Measurements from ENCODE around the gene RFTN1. TPM values are rescaled to one million over a fixed set of nuclear protein-coding genes. Genes with fewer than 3 reads are reported as not detected.

RFTN1 gene
- total RNA-seq, 2 experiments from 2014 or later = 111 to 114 TPM

DNA sequence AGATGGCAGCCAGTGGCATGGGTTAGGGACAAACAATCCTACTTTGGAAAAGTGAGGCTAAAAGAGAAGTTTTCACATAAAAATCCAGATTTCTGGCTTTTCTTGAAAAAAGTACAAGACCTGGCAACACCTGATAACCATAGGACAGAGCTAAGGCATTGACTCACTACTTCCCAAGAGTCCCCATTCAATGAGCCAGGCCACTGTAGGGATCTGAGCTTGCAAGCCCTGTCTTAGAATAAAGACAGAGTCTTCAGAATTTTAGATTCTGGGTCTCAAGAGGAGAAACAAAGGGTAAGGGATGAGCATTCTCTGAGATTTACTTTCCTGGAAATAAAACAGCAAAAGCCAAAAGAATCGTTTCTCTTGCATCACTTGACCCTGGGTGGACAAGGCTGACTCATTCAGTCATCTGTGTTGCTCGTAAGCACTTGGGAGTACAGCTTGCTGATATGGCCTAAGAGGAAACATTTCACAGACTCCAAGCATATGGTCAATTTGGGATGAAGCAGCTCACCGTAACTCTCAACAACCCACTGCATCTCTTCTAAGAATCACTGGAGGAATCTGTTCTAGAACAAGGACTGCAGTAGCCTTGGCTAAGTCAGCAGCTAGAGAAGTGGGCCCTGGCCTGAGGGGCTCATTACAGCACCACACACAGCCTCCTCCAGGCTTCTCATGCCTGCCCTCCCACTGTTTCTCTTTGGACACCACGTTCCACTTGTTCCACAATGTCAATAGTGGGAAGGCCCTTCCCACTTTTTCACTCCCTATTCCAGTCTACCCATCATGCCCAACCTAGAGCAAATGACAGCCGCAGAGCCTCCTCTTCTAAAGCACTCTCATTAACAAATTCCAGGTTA, 86.2 kb downstream of the RFTN1 start:
- POLR2A ChIA-PET = no interaction called here

DNA sequence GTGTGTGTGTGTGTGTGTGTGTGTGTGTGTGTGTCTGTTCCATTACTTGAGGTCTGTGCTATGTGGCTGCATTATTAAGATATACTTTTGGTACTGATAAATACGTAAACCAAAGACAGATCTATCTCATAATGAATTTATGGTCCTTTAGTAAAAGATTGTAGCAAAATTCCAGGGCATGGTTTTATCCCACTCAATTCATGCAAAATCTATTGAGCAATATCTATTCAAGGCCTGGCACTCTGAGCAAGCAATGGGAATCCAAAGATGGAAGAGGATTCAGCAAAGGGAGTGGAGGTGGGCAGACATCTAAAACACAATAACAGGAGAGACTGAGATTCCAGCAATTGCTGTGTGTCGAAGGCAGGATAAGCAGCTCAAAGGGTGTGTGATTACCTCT, 86.8 kb downstream of the RFTN1 start:
- POLR2A ChIA-PET = no interaction called here
- CTCF ChIA-PET = no interaction called here

More for the DNA sequence above, 86.2 kb downstream of the RFTN1 start:
- CTCF ChIA-PET = interaction anchor here (1.0 kb wide), 1 partner anchor 31 kb away, joined by 3 read pairs; no protein-coding TSS in a partner anchor

DNA sequence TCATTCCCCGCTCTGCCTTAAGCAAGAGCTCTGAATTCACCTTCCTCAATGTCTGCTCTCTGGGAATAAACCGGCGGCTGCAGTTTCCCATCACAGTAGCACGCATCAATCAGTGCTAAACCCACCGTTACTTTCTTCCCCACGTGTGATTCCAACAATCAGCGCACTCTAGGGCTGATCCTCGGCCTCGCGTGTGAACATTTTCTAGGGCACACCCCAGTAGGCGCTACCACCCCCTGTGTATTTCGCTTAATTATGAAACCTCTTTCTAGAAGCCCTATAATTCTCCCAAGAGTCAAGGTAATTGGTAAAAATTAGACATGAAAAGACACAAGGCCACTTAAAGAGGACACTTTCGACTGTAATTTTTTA, 87.5 kb downstream of the RFTN1 start:
- CTCF ChIA-PET = no interaction called here
- POLR2A ChIA-PET = no interaction called here

DNA sequence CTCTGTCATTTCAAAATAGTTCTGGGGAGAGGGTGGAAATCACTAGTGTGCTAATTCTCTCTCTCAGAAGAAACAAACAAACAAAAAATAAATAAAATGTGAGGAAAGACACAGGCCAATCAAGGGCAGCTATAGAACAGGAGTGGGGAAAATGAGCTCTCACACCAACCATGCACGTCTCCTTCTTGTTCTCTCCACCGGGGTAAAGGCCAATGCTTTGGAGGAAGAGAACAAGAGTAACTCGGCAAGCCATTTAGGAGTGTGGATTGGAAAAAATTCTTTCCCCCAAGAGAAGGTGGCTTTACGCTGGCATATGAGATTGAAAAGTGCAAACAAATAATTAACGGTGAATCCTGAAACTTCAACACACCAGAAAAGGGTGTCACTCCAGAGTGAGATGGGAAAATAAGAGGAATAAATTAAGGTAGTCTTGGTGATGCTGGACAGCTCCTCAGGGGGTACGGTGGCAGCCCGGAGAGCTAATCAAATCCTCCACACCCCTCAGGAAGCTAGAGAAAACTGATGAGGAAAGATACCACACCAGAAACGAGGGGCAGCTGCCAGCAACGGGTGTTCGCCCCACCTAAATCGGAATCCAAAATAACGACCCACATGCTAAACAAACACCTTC, 88.0 kb downstream of the RFTN1 start:
- ChIA-PET POLR2A (no interaction called here), CTCF (no interaction called here)

DNA sequence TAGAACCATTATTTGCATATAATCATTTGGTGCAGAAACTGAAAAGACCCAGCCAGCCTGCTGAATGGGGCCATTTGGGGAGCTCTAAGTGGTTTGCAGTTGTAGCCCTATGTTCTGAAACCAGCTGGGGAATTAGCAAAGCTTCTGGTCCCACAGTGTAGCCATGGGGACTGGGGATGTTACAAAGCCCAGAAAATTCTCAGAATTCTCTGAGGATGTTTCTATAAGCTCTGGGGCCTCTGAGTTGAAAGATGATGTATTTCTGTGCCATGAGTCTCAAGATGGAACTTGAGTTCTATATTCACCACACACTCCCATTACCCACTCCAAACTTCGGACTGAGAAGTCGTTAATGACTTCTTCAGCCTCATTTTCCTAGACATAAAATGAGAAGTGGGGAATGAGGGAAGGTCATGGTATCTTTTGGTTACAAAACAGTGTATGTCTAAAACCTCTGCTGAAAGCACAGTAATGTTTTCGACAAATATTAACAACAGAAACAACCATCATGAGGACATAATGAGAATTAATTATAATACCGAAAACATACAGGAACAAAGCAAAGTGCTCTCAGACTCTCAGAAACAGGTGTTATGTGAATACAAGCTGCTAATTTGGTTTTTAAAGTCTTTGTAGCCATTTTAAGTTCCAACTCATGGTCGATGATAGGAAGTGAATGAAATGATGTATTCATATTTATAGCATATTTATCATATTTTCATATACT, 89.4 kb downstream of the RFTN1 start:
- CTCF ChIA-PET = no interaction called here
- POLR2A ChIA-PET = no interaction called here

DNA sequence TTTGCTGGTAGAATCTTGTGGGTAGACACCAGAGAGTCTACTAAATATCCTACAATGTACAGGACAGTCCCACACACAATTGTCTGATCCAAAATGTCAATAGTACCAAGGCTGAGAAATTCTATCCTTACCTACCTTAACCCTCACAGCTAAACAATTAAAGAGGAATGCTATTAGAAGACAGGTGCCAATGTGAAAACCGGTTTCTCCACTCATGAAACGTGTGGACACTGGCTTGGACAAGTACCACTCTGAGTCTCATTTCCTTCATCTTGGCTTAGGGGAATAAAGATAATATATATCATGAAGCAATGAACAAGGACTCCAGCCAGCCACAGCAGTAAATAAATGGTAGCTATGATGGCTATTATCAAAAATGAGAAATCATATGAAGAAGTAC, 90.2 kb downstream of the RFTN1 start:
- CTCF ChIA-PET = no interaction called here

GRCh38 chr3:16419640-16420241, 93.8 kb downstream of the RFTN1 start:
- CTCF ChIA-PET = no interaction called here
- POLR2A ChIA-PET = no interaction called here

More for the DNA sequence above, 90.2 kb downstream of the RFTN1 start:
- POLR2A ChIA-PET = no interaction called here

- ChIA-PET POLR2A (no interaction called here), CTCF (no interaction called here)
Measured at GRCh38 chr3:16417945-16418739, 95.4 kb downstream of the RFTN1 start.

DNA sequence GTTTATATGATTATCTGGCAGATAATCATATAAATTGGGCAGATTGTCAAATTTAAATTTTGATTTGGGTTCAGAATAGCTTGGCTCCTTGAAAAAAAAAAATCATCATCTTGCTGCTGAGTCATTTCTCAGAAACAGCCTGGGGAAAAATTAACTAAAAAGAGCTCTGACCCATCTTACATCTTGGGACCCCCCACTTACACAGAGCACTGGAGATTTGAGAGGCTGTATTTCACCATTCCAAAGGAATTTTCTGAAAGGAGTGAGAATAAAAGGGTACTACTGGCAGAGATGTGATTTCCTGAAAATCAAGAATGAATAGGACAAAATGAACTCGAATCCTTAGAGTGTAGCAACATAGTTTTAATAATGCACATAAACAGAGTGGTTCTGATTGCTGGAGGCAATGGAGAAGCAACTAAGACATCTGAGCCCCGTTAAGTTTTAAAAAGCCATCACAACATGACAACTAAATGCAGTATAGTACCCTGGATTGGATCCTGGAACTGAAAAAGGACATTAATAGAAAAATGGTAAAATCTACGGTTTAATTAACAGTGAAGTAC, 97.5 kb downstream of the RFTN1 start:
- POLR2A ChIA-PET = no interaction called here
- CTCF ChIA-PET = no interaction called here

GRCh38 chr3:16413321-16413720, 100.2 kb downstream of the RFTN1 start:
- CTCF ChIA-PET = no interaction called here
- POLR2A ChIA-PET = no interaction called here

DNA sequence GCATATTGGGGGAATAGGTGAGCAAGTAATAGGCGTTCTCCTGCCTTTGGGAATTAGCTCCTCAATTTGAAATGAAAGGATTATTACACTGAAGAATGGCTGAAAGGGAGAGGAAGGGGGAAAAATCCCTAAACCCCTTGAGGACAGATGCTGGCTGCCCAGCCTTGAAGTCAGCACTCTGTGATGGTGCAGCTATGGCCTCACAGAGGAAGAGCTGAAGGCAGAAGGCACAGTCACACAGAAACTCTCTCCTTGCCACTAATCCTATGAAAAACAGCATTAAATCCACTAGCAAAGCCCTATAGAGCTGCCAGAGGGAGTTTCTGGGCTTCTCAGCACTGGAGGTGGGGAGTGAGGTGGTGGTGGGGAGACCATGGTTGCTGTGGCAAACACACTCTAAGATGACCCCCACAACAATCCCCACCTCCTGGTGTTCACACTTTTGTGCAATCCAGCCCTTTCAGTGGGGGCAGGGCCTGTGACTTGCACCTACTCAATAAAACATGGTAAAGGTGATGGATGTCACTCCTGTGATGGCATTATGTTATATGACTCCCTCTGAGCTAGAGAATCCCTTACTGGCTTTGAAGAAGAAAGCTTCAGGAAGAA, 101.2 kb downstream of the RFTN1 start:
- CTCF ChIA-PET = no interaction called here
- POLR2A ChIA-PET = no interaction called here

DNA sequence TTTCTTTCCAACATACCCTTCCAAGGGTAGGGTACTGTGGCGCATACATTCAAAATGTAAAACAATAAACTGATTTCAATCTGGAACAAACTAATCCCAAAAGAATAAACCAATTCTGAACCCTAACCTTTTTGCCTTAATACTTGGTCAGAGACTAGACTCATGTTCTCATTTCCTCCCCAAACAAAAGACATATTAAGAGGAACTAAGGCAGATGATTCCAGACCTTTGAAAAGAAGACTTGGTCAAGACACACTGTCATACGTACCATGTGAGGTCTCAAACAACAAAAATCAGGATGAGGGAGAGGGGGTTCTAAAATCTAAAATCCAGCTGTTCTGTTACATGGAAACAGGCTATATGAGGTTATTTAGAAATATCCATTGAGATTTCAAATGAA, 102.1 kb downstream of the RFTN1 start:
- CTCF ChIA-PET = no interaction called here

DNA sequence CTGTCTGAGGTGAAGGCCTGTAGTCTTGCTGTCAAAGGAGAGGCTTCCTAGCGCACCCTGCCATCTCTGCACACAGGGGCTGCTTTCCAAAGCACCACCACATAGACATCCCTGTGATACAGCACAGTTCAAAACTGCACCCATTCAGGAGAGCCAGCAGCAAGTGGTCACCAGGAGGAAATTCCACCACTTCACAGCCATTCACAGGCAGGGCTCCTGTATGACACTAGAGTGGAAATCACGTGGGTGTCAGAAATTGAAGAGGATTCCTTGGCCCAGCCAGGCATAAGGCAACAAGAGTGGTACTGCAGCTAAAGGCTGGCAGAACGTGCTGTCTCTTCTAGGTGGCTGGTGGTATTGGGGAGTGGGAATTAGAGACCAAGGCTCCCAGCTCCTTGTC, 102.8 kb downstream of the RFTN1 start:
- CTCF ChIA-PET = no interaction called here

More for the DNA sequence above, 102.1 kb downstream of the RFTN1 start:
- POLR2A ChIA-PET = no interaction called here

DNA sequence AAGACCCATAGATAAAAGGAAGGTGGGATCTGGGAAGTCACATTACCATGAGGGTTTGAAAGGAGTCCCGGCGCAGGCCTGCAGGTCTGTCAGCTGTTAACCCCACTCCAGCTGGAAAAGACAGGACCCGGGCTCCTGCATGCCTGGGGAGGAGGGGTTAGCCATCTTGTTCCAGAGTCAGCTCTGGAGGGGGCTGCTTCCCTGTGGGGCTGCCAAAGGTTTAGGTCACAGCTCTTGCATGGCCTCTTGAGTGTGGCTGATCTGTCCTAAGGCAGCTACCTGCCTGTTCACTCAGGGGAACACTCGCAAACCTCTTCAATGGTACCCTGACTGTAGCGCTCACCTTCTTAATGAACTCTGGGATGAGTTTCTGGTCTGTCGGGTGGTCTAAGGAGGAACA, 104.5 kb downstream of the RFTN1 start:
- CTCF ChIA-PET = no interaction called here
- POLR2A ChIA-PET = no interaction called here

More for the DNA sequence above, 102.8 kb downstream of the RFTN1 start:
- POLR2A ChIA-PET = no interaction called here

- ChIA-PET POLR2A (no interaction called here), CTCF (no interaction called here)
Measured at GRCh38 chr3:16407366-16407765, 106.1 kb downstream of the RFTN1 start.

GRCh38 chr3:16406579-16406978, 106.9 kb downstream of the RFTN1 start:
- CTCF ChIA-PET = no interaction called here
- POLR2A ChIA-PET = no interaction called here

DNA sequence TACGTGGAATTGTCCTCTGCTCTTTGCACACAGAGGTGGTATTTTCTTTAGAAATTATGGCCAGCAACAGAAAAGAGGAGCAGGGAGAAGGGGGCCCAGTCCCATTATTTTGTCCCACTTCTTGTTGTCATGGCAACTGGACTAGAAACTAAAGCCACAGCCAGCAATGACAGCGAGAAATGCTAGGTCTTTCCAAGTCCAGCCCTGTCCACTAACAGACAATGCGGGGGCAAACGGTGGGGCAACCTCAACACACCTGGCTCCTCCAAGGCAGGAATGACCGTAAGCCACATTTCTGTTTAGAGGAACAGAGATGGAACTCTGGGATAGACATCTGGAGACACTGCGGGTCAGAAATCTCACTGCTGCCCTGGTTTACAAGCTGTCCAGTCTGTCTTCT, 107.3 kb downstream of the RFTN1 start:
- CTCF ChIA-PET = no interaction called here
- POLR2A ChIA-PET = no interaction called here

GRCh38 chr3:16404349-16404895, 109.1 kb downstream of the RFTN1 start:
- ChIA-PET POLR2A (no interaction called here), CTCF (no interaction called here)

- CTCF ChIA-PET = no interaction called here
- POLR2A ChIA-PET = no interaction called here
Measured at GRCh38 chr3:16402451-16402850, 111.0 kb downstream of the RFTN1 start.

All from activated CD8-positive, alpha-beta memory T cell treated with anti-CD3 and anti-CD28 coated beads for 36 hours (primary cell).